ENCODE results near the gene ZFPM1. TPM values are rescaled to one million over a fixed set of nuclear protein-coding genes. Genes with fewer than 3 reads are reported as not detected.

The ZFPM1 gene
- total RNA-seq, 3 donors from 2014 or later = 0.32 to 2.9 (median 2.3) TPM

DNA sequence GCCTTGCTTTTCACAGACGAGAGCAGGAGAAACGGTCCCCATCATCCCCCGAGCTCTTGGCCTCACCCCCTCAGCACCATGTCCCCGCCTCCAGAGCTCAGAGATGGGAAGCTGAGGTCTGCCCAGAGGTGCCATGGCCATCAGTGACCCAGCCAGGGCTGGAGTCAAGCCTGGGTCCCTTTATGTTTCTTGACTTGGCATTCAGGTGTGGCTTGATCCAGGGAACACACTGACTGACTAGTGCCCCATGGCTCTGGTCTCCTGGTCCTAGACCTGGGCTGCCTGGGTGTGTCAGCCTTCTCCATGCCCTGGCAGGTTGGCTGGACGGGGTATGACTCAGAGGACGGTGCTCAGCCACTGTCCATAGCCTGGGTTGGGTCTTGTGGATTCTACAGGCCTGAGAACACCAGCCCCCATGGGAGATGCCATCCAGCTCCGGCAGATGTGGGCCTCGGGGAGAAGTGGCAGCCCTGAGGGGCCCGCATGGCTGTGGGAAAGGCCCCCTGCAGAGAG, 54.2 kb downstream of the ZFPM1 start:
- Histone ChIP-seq H3K36me3 (no peaks in the 10 kb centered on the region), H3K4me1 (peaks cover 0 to 4% of the 10 kb centered on the region in 2 donors), H3K27ac (no peak overlapping the region), H3K9me3 (no peaks in the 10 kb centered on the region), H3K27me3 (no peaks in the 10 kb centered on the region), H3K4me3 (no peak overlapping the region)
- intact Hi-C loops (cut with DNase I; ENCODE audit: low total_unique reads) = no loop called here
- DNase-seq (ENCODE audit: low spot score in 2 of 2) = no peak
- TF ChIP-seq, protein P1, sequence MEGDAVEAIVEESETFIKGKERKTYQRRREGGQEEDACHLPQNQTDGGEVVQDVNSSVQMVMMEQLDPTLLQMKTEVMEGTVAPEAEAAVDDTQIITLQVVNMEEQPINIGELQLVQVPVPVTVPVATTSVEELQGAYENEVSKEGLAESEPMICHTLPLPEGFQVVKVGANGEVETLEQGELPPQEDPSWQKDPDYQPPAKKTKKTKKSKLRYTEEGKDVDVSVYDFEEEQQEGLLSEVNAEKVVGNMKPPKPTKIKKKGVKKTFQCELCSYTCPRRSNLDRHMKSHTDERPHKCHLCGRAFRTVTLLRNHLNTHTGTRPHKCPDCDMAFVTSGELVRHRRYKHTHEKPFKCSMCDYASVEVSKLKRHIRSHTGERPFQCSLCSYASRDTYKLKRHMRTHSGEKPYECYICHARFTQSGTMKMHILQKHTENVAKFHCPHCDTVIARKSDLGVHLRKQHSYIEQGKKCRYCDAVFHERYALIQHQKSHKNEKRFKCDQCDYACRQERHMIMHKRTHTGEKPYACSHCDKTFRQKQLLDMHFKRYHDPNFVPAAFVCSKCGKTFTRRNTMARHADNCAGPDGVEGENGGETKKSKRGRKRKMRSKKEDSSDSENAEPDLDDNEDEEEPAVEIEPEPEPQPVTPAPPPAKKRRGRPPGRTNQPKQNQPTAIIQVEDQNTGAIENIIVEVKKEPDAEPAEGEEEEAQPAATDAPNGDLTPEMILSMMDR (IDR thresholded peaks at IDR 0.05) = no peak
- no peak for TF ChIP-seq POLR2A (IDR thresholded peaks at IDR 0.05)
- no peak for TF ChIP-seq POLR2AphosphoS5 (IDR thresholded peaks at IDR 0.05)

DNA sequence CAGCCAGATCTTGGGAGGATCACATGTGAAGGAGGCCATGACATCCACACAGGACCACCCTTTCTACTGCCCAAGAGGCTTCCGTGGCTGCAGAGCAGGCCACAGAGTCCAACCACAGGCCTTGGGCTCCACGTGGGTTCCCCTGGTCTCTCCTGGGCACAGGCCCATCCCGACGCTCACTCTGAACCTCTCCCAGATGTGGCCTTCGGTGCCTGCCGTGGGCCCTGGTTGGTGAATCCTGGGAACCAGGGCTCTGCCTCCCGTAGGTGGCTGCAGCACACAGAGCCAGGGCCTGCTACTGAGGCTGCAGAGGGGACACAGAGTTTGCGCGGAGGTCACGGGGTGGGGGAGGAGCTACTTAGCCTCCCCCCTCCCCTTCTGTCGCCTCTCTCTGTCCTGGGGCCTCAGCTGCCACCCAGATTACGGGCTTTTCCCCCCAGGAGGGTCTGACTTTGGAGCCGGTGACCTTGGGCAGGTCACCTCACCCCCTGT, 55.3 kb downstream of the ZFPM1 start:
- no peaks in the 10 kb centered on the region for H3K9me3 ChIP-seq
- intact Hi-C loops (cut with DNase I; ENCODE audit: low total_unique reads) = no loop called here
- no peaks in the 10 kb centered on the region for H3K27me3 ChIP-seq
- DNase-seq (ENCODE audit: low spot score in 2 of 2) = no peak
- H3K4me3 ChIP-seq = no peak overlapping the region
- peaks cover 0 to 4% of the 10 kb centered on the region in 2 donors for H3K4me1 ChIP-seq
- H3K36me3 ChIP-seq = no peaks in the 10 kb centered on the region
- TF ChIP-seq, protein P1 (IDR thresholded peaks at IDR 0.05) = no peak
- TF ChIP-seq POLR2A (IDR thresholded peaks at IDR 0.05) (no peak), POLR2AphosphoS5 (IDR thresholded peaks at IDR 0.05) (no peak)
- no peak overlapping the region for H3K27ac ChIP-seq

DNA sequence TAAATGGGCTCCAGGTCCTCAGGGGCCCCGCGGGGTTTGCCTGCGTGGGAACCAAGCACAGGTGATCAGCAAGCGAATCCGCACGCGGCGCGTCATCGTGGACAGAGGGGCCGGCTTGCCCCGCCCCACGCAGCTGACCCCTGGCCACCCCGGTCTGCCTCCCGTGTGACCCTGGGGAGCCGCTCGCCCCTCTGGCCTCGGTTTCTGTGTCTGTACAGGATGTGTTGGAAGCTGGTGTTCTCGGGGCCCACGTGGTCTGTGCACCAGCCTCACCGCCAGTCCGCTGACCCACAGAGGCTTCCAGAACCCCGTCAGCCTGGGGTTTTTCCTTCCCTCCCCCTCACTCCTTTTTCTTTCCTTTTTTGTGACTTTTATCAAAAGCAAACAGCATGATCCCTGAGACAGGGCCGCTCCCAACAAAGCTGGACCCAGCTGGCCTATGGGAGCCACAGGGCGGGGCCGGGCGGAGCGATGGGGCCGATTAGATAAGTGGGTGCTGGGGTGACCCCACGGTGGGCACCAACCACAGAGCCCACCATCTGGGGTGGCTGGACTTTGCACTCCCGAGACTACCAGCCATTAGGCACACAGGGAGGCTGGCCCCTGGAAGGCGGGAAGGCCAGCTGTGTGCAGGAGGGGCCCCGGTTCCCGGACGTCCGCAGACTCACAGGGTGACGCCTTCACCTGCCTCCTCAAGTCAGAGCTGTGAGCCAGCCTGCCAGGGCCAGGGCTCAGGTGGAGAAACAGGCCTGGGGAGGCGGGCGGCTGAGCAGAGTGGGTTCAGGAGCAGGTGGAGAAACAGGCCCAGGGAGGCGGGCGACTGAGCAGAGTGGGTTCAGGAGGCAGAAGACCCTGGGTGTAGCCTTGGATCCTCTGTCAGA, 56.0 kb downstream of the ZFPM1 start:
- intact Hi-C loops (cut with DNase I; ENCODE audit: low total_unique reads) = no loop called here
- no peaks in the 10 kb centered on the region for H3K36me3 ChIP-seq
- TF ChIP-seq POLR2AphosphoS5 (IDR thresholded peaks at IDR 0.05) (no peak), POLR2A (IDR thresholded peaks at IDR 0.05) (no peak)
- TF ChIP-seq, protein P1 (IDR thresholded peaks at IDR 0.05) = no peak
- no peaks in the 10 kb centered on the region for H3K27me3 ChIP-seq
- no peaks in the 10 kb centered on the region for H3K9me3 ChIP-seq
- peaks cover 0 to 4% of the 10 kb centered on the region in 2 donors for H3K4me1 ChIP-seq
- H3K4me3 ChIP-seq = peak overlapping the region in 1 of 3 donors; percentile 30
- H3K27ac ChIP-seq = peak overlapping the region; percentile 33 to 59
- DNase-seq (ENCODE audit: low spot score in 2 of 2) = peak in 1 of 2 donors; percentile 77

- intact Hi-C loops (cut with DNase I; ENCODE audit: low total_unique reads) = no loop called here
- H3K36me3 ChIP-seq = no peaks in the 10 kb centered on the region
- no peaks in the 10 kb centered on the region for H3K27me3 ChIP-seq
- no peaks in the 10 kb centered on the region for H3K9me3 ChIP-seq
- H3K4me1 ChIP-seq = peaks cover 0 to 4% of the 10 kb centered on the region in 2 donors
- peak overlapping the region; percentile 33 to 59 for H3K27ac ChIP-seq
- TF ChIP-seq, protein P1 (IDR thresholded peaks at IDR 0.05) = no peak
- TF ChIP-seq POLR2A (IDR thresholded peaks at IDR 0.05) = no peak
- H3K4me3 ChIP-seq = peak overlapping the region in 1 of 3 donors; percentile 30
- no peak for DNase-seq (ENCODE audit: low spot score in 2 of 2)
Measured at GRCh38 chr16:88509749-88510069, 56.6 kb downstream of the ZFPM1 start.
